NCI-H345 treated with DMSO at 0.1 percent for 48 hours (cell line): ENCODE results near the gene NAA80.
"Not testable (repeated sequence)": the region's sequence is repeated elsewhere in the genome, so short reads cannot be mapped to it uniquely, and the experiment has no call there.

ENCODE experiments used
- DNase-seq: peaks from one replicate; lab custom pipeline; 2025; ENCODE audit not compliant: unreplicated experiment; lab: John Stamatoyannopoulos, UW

The NAA80 gene

DNA sequence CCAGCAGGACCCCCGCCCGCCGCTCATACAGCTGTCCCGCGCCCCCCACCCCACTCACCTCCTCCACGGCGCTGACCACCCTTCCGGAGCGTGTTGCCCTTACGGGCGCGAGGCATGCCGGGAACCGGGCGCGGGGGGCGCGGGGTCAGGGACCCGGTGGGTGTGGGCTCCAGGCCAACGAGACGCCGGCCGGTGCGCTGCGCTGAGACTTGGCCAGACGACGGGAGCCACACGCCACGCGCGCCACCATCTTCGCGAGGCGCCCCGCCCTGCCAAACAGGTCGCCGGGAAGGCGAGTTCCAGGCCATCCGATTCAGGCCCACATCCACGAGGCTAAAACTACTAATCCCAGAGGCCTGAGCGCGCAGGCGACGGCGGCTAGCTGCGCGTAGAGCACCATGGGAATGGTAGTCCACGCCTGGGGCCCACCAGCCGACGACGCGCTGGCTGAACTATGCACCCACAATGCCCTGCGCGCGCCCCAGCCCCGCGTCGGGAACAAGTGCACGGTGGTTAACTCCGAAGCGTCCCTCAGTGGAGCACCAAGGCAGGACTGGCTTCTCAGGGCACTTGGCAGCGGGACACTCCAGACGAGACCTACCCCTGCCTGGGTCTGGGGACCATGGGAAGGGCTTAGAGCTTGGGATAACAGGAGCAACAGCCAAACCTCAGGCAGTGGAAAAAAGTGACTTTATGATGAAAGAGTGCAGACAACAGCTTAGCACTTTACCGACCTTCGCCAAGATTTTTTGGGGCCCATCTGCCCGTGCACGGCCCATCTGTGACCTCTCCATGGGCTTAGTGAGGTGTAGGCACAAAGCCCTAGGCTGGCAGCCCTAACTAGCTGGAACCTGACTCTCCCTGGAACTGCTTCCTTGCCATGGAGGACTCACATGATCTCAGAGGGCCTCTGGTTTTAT lies 6.8 kb downstream of the NAA80 start, which contains the start of gene IFRD2:
IFRD2 (minus strand) TSS at position 271 of the 920 bp plus-strand sequence; CDS start at position 116, 155 bp downstream.
- DNase-seq, result peak; percentile 87

- DNase-seq, result no peak
These were observed 9.0 kb downstream of the NAA80 start for GRCh38 chr3:50290161-50290641.

DNA sequence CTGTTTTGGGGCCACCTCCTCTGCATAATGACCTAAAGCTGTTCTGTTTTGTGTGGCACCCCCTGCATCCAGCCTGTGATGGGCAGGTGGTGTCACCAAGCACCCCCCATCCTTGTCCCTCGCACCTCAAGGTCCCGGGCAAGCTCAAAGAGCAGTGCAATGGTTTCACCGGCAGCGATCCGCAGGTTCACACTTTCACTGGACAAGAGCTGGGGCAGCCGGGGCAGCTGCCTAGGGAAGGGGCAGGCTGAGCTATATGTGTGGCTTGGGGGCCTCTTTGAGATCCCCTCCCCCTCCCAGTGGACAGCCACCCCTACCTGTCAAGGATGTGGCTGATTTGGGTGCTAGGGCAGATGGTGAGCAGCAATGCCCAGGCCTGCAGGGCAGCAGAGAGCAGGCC lies 10.1 kb downstream of the NAA80 start:
- no peak for DNase-seq

DNA sequence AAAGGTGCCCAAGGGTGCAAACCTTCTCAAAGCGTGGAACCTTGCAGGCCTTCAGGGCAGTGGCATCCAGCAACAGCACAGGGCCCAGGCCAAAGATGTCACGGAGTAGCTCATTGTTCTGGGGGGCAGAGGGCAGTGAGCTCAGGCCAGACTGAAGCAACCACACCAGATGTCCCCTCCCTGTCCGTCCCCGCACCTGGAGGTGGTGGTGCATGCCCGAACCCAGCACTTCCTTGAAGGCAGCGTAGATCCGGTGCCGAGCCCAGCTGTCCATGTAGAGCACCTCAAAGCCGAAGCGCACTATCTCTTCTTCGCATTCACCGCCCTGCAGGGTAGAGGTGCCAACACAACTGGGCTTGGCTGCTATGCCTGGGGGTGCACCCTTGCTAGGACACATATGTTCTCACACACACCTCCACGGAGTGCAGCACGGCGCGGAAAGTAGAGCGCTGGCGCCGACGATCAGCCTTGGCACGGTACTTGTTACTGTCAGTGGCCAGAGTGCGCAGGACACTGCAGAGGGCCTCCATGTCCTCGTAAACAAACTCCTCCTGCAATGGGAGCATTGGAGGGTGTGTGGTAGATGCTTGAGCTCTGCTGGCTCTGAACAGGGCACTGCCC lies 10.7 kb downstream of the NAA80 start:
- DNase-seq, result no peak

- DNase-seq, result no peak
These were observed 11.9 kb downstream of the NAA80 start for GRCh38 chr3:50287262-50287661.

DNA sequence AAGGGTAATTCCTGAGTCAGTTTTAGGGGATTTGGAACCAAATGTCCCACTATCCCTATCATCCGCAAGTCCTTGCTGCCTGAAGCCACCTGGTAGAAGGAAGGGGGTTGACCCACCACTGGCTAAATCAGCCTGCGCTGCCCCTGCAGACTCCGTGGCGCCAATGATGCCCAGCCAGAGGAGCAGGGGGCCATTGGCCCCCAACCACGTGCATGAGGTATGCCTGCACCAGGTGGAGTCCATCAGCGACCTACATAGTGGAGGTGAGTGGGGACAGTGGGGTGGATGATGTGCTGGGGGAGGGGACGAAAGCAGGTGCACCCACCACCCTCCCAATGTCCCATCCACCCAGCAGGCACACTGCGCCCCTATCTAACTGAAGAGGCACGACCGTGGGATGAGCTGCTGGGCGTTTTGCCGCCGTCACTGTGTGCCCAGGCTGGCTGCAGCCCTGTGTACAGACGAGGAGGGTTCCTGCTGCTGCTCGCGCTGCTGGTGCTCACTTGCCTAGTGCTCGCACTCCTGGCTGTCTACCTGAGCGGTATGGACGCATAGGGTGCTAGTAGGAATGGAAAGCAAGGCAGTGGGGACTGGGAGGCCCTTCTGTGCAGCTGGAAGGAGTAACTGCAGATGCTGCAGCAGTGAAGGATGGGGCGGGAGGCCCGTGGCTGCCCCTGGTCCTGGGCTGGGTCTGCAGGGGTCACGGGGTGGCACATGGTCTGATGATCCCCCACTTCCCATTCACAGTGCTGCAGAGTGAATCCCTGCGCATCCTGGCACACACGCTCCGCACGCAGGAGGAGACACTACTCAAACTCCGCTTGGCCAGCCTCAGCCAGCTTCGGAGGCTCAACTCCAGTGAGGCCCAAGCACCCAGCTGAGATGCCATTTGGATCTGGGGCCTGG lies 12.6 kb downstream of the NAA80 start:
- DNase-seq, result no peak

DNA sequence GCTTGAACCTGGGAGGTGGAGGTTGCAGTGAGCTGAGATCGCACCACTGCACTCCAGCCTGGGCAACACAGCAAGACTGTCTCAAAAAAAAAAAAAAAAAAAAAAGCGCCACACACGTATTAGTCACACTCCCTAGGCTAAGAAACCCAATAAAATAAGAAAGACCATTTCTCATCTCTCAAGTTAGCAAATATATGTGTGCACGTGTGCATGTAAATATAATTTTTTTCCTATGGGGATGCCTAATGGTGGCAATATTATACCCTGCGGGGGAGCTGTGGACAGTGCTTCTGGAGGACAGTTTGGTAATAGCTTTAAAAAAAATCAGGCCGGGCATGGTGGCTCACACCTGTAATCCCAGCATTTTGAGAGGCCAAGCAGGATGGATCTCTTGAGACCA lies 15.1 kb downstream of the NAA80 start:
- DNase-seq, result not testable (repeated sequence)

DNA sequence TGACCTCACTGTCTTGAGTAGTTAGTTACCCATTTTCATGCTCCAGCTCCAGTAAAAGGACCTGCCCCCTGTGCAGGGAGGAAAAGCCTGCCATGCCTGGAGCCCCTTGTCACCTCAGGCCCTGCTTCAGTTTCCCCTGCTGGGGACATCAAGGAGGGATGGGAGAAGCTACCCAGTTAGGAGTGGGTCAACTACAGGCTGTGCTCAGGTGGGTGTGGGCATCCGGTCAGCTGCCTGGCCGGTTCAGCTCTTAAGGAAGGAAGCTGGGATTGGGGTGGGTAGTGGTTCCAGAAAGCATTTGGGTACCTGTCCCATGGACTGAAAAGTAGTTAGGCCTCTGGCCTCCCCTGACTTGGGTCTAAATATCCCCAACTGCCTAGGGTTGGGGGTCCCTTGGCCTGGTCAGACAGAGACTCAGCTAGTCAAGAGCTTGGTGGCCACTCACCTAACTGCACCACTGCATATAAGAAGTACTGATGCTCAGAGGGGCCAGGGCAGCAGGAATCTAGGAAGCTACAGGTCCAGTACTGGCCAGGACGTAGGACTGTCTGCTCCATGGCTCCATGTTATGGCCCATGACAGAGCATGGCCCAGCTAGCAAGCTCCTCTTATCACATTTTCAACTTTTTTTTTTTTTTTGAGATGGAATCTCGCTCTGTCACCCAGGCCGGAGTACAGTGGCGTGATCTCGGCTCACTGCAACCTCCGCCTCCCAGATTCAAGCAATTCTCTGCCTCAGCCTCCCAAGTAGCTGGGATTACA lies 19.8 kb downstream of the NAA80 start:
- no peak for DNase-seq

DNA sequence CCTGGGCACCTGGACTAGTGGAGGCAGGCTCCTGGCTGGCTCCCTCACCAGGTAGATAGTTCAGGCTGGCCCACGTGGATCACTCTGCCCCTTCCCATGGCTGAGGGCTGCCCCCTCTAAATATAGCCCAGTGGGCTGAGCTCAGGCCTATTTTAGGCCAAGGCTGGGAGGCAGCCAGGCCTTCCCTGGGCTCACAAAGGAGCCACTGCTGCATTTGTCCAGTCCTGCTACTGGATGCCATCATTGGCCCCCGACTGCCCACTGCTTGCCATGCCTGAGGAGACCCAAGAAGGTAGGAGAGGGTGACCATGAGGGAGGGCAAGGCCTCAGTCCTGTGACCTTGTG lies 20.4 kb downstream of the NAA80 start, which contains the start of gene LSMEM2:
LSMEM2 (plus strand) TSS at position 208 of the 345 bp plus-strand sequence; CDS start at position 235, 27 bp downstream.
- no peak for DNase-seq

DNA sequence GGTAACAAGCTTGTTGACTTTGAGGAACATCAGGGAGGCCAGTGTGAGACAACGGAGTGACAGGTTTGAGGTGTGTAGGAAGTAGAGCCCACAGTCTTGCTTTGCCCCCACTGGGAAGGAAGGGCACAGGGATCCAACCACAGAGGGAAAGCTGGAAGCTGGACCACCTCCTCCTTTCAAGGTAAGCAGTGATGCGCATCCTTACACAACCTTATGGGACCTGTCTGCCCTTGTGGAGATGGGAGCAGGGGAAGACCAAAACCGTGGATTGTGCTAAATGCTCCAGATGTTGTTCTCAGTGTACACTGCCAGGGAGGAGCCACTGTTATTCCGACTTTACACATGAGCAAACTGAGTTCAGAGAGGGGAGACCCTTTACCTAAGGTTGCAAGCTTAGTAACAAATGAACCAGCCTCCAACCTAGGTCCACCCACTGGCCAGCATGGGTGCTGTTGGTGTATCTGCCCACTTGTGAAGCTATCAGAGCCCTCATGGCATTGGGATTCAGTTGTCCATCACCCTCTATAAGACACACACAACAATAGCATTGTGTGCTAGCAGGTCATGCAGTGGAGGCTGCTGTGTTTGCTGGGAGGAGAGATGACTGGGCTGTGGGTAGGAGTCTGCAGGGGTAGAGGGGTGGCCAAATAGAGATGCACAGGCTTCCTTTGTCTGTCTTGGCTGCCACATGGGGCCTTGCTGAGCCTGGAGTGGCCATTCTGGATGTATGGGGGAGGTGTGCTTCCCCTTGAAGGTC lies 20.9 kb downstream of the NAA80 start:
- DNase-seq, result no peak

GRCh38 chr3:50276762-50277101 lies 22.5 kb downstream of the NAA80 start:
- no peak for DNase-seq

GRCh38 chr3:50275996-50276761 lies 23.0 kb downstream of the NAA80 start:
- DNase-seq, result no peak

GRCh38 chr3:50275141-50275995 lies 23.8 kb downstream of the NAA80 start:
- DNase-seq, result no peak

- no peak for DNase-seq
These were observed 24.7 kb downstream of the NAA80 start for GRCh38 chr3:50274371-50275104.

DNA sequence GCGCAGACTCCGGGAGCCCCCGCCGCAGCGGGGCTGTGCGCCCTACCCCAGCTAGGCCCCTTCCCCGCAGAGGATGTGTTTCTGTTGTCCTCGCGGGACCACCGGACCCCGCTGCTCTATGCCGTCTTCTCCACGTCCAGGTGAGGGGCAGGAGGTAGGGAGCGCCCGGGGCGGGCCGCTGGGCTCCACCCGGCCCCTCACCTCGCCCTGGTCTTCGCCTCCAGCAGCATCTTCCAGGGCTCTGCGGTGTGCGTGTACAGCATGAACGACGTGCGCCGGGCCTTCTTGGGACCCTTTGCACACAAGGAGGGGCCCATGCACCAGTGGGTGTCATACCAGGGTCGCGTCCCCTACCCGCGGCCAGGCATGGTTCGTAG lies 25.5 kb downstream of the NAA80 start:
- no peak for DNase-seq

- peak; percentile 63 for DNase-seq
These were observed 26.1 kb downstream of the NAA80 start for GRCh38 chr3:50272911-50273688.

- DNase-seq, result not testable (repeated sequence)
These were observed 26.7 kb downstream of the NAA80 start for GRCh38 chr3:50272538-50272910.
